T-cell (primary cell): ENCODE measurements around the gene SPECC1. TPM values are rescaled to one million over a fixed set of nuclear protein-coding genes. Genes with fewer than 3 reads are reported as not detected.
A peak's percentile ranks its signal among the peaks of the same experiment; 100 is the strongest.

Experiments used
- ATAC-seq, 4 experiments: fragments of 200-7000 bp in 3 of 4; fragments of 150-1000 bp in 1 of 4; cut with Tn5 transposase; replicated peaks in 1 of 4; 1 replicate in 3 of 4; 2 replicates in 1 of 4; pipeline ENCODE4 v1.10.0; 2021; ENCODE audit warnings: moderate library complexity in 3 of 4, mild to moderate bottlenecking in 2 of 4, moderate number of reproducible peaks in 1 of 4
- CTCF ChIA-PET, 2 donors: fragments of 300-600 bp; sonication (Branson Sonifier 250); formaldehyde crosslinking; loops; one replicate each; lab custom pipeline; 2022; ENCODE audit warnings: antibody characterized with exemption in 2 of 2; lab: Charles Lee
- POLR2A ChIA-PET, 2 donors: fragments of 300-600 bp; sonication (Branson Sonifier 250); formaldehyde crosslinking; loops; one replicate each; lab custom pipeline; 2022; ENCODE audit warnings: antibody characterized with exemption in 2 of 2; lab: Charles Lee
- DNase-seq, 35 experiments: peaks; one replicate each; pipeline versions ENCODE4 v3.0.0 to v3.0.0-alpha.2; 2013 to 2023
- H3K27ac ChIP-seq: one replicate; pipeline ENCODE4 v1.5.1; 2013; ENCODE audit warnings: low read length
- H3K27me3 ChIP-seq, 2 experiments: replicated peaks in 1 of 2; 1 replicate in 1 of 2; 2 replicates in 1 of 2; pipeline versions ENCODE4 v1.6.1 to v1.7.0; 2013; ENCODE audit warnings: low read length in 1 of 2, mixed read lengths in 1 of 2; ENCODE audit not compliant: control insufficient read depth in 2 of 2, insufficient read depth in 2 of 2; ENCODE audit errors: extremely low read depth in 1 of 2
- H3K36me3 ChIP-seq, 2 donors: 1 replicate in 1 of 2; 2 replicates in 1 of 2; pipeline versions ENCODE4 v1.6.1 to v1.7.0; 2013; ENCODE audit warnings: low read length in 1 of 2; ENCODE audit not compliant: control insufficient read depth in 2 of 2, insufficient read depth in 1 of 2; ENCODE audit errors: extremely low read depth in 1 of 2
- H3K4me1 ChIP-seq, 2 experiments: 1 replicate in 1 of 2; 2 replicates in 1 of 2; pipeline versions ENCODE4 v1.6.1 to v1.7.0; 2013; ENCODE audit warnings: low read length in 2 of 2, mixed read lengths in 1 of 2; ENCODE audit not compliant: insufficient read depth in 2 of 2, control insufficient read depth in 1 of 2; ENCODE audit errors: extremely low read depth in 1 of 2
- H3K4me3 ChIP-seq, 2 donors: 1 replicate in 1 of 2; 2 replicates in 1 of 2; pipeline versions ENCODE4 v1.5.1 to v1.7.0; 2013; ENCODE audit warnings: mild to moderate bottlenecking in 2 of 2, low read length in 1 of 2, moderate library complexity in 1 of 2; ENCODE audit not compliant: control insufficient read depth in 1 of 2; ENCODE audit errors: extremely low read depth in 1 of 2
- H3K9me3 ChIP-seq: 2 replicates; pipeline ENCODE4 v1.7.0; 2013
- H3K27ac Mint-ChIP-seq, 2 donors: one replicate each; pipeline ENCODE4 v1.8.0; 2020 to 2021; ENCODE audit warnings: mild to moderate bottlenecking in 2 of 2, mixed read lengths in 2 of 2
- H3K27me3 Mint-ChIP-seq, 2 donors: one replicate each; pipeline ENCODE4 v1.8.0; 2021 to 2022; ENCODE audit warnings: mixed read lengths in 2 of 2
- H3K36me3 Mint-ChIP-seq: one replicate; pipeline ENCODE4 v1.8.0; 2021; ENCODE audit warnings: mixed read lengths
- H3K4me1 Mint-ChIP-seq, 3 donors: one replicate each; pipeline ENCODE4 v1.8.0; 2020 to 2022; ENCODE audit warnings: mixed read lengths in 3 of 3, mild to moderate bottlenecking in 1 of 3
- H3K4me3 Mint-ChIP-seq, 3 donors: one replicate each; pipeline ENCODE4 v1.8.0; 2020 to 2022; ENCODE audit warnings: mild to moderate bottlenecking in 3 of 3, mixed read lengths in 3 of 3, moderate library complexity in 3 of 3
- H3K9me3 Mint-ChIP-seq, 3 donors: one replicate each; pipeline ENCODE4 v1.8.0; 2020 to 2022; ENCODE audit warnings: mixed read lengths in 3 of 3
- WGBS: methylation state at CpG from one replicate; pipeline ENCODE4 v1.1.5; 2013; ENCODE audit warnings: missing lambda C conversion rate; ENCODE audit not compliant: insufficient coverage; 5-methylcytosine and 5-hydroxymethylcytosine counted together
- total RNA-seq, 35 experiments: library from RNA in 6 of 35; stranded (reverse) in 6 of 35; fragments of 120-200 nt in 1 of 35; gene quantifications; one replicate each; pipeline versions ENCODE4 v1.2.1 to v1.2.4 and lab custom pipeline; 2013 to 2026

Gene SPECC1
- total RNA-seq, 5 donors from 2014 or later (not counting 1 experiment from before 2014, with no cell fraction given): 3.9 to 12.9 (median 6.0) TPM

- Mint-ChIP-seq H3K4me1 (peaks cover 0 to 2% (median 0%) of the 10 kb centered on the region in 3 donors), H3K4me3 (no peak overlapping the region), H3K27me3 (peaks cover 0 to 5% of the 10 kb centered on the region in 2 donors), H3K36me3 (no peaks in the 10 kb centered on the region), H3K9me3 (no peaks in the 10 kb centered on the region), H3K27ac (no peak overlapping the region)
- DNase-seq (peak; percentile 17 to 84 (median 58)), ATAC-seq (peak; percentile 57 to 75 (median 68))
- WGBS: 54% methylated on average over 9 of the region's 11 CpGs
- H3K27ac ChIP-seq: no peak overlapping the region
- CTCF ChIA-PET: interaction anchor here (0.8 to 1.4 kb wide), 2 partner anchors 106 to 129 kb away, joined by 3 to 5 read pairs; no protein-coding TSS in a partner anchor
- H3K4me1 ChIP-seq: no peaks in the 10 kb centered on the region
- no peaks in the 10 kb centered on the region for H3K9me3 ChIP-seq
- H3K36me3 ChIP-seq: peaks cover 0 to 4% of the 10 kb centered on the region in 2 donors
- POLR2A ChIA-PET: no interaction called here
- H3K27me3 ChIP-seq: peaks cover 0 to 3% of the 10 kb centered on the region in 2 experiments
- H3K4me3 ChIP-seq: no peak overlapping the region
Measured at GRCh38 chr17:20121359-20122253, 112.4 kb downstream of the SPECC1 start.

GRCh38 chr17:20122254-20122879 lies 113.2 kb downstream of the SPECC1 start:
- no peaks in the 10 kb centered on the region for H3K9me3 Mint-ChIP-seq
- H3K27ac Mint-ChIP-seq: no peak overlapping the region
- Histone ChIP-seq H3K4me3 (no peak overlapping the region), H3K27ac (no peak overlapping the region), H3K27me3 (peaks cover 0 to 3% of the 10 kb centered on the region in 2 experiments), H3K36me3 (peaks cover 0 to 4% of the 10 kb centered on the region in 2 donors), H3K4me1 (no peaks in the 10 kb centered on the region), H3K9me3 (no peaks in the 10 kb centered on the region)
- no peaks in the 10 kb centered on the region for H3K4me1 Mint-ChIP-seq
- H3K36me3 Mint-ChIP-seq: no peaks in the 10 kb centered on the region
- H3K4me3 Mint-ChIP-seq: no peak overlapping the region
- POLR2A ChIA-PET: no interaction called here
- peaks cover 0 to 5% of the 10 kb centered on the region in 2 donors for H3K27me3 Mint-ChIP-seq
- no peak for ATAC-seq
- DNase-seq: no peak
- 92% methylated on average over 2 of the region's 8 CpGs for WGBS
- CTCF ChIA-PET: no interaction called here

- Mint-ChIP-seq H3K4me3 (no peak overlapping the region), H3K36me3 (no peaks in the 10 kb centered on the region)
- CTCF ChIA-PET: no interaction called here
Measured at GRCh38 chr17:20123209-20123608, 114.0 kb downstream of the SPECC1 start.

GRCh38 chr17:20125724-20126123 lies 116.6 kb downstream of the SPECC1 start:
- 68% methylated on average over 3 of the region's 6 CpGs for WGBS
- no peak for ATAC-seq
- Histone ChIP-seq H3K9me3 (no peaks in the 10 kb centered on the region), H3K27ac (no peak overlapping the region), H3K4me1 (no peaks in the 10 kb centered on the region), H3K36me3 (peaks cover 0 to 4% of the 10 kb centered on the region in 2 donors), H3K4me3 (no peak overlapping the region), H3K27me3 (peaks cover 0 to 3% of the 10 kb centered on the region in 2 experiments)
- CTCF ChIA-PET: no interaction called here
- Mint-ChIP-seq H3K36me3 (no peaks in the 10 kb centered on the region), H3K4me3 (no peak overlapping the region), H3K4me1 (no peaks in the 10 kb centered on the region), H3K9me3 (no peaks in the 10 kb centered on the region), H3K27me3 (peaks cover 0 to 5% of the 10 kb centered on the region in 2 donors), H3K27ac (no peak overlapping the region)
- POLR2A ChIA-PET: no interaction called here
- DNase-seq: no peak

More at GRCh38 chr17:20123209-20123608, 114.0 kb downstream of the SPECC1 start:
- DNase-seq: no peak
- ATAC-seq: no peak
- Histone ChIP-seq H3K4me3 (no peak overlapping the region), H3K27me3 (peaks cover 0 to 3% of the 10 kb centered on the region in 2 experiments), H3K36me3 (peaks cover 0 to 4% of the 10 kb centered on the region in 2 donors), H3K27ac (no peak overlapping the region), H3K4me1 (no peaks in the 10 kb centered on the region), H3K9me3 (no peaks in the 10 kb centered on the region)
- POLR2A ChIA-PET: no interaction called here
- H3K27me3 Mint-ChIP-seq: peaks cover 0 to 5% of the 10 kb centered on the region in 2 donors
- WGBS: 60% methylated on average over 2 of the region's 4 CpGs
- H3K27ac Mint-ChIP-seq: no peak overlapping the region
- no peaks in the 10 kb centered on the region for H3K4me1 Mint-ChIP-seq
- H3K9me3 Mint-ChIP-seq: no peaks in the 10 kb centered on the region

- DNase-seq (no peak), ATAC-seq (no peak)
- WGBS: 98% methylated on average over 5 of the region's 6 CpGs
- Histone ChIP-seq H3K9me3 (no peaks in the 10 kb centered on the region), H3K4me1 (no peaks in the 10 kb centered on the region), H3K27me3 (no peaks in the 10 kb centered on the region), H3K27ac (no peak overlapping the region), H3K36me3 (peaks cover 0 to 4% of the 10 kb centered on the region in 2 donors), H3K4me3 (no peak overlapping the region)
- H3K4me1 Mint-ChIP-seq: no peaks in the 10 kb centered on the region
- ChIA-PET CTCF (interaction anchor here in 1 of 2 donors (0.6 kb wide), 1 partner anchor 92 kb away, joined by 5 read pairs; no protein-coding TSS in a partner anchor), POLR2A (interaction anchor here in 1 of 2 donors (0.6 kb wide), 1 partner anchor 1090 kb away, joined by 6 read pairs; no protein-coding TSS in a partner anchor)
- H3K27me3 Mint-ChIP-seq: no peaks in the 10 kb centered on the region
- no peak overlapping the region for H3K4me3 Mint-ChIP-seq
- H3K9me3 Mint-ChIP-seq: no peaks in the 10 kb centered on the region
- H3K27ac Mint-ChIP-seq: no peak overlapping the region
- no peaks in the 10 kb centered on the region for H3K36me3 Mint-ChIP-seq
Measured at GRCh38 chr17:20127360-20128035, 118.3 kb downstream of the SPECC1 start.
